Hematopoietic multipotent progenitor cell treated with erythropoietin and hydrocortisone succinate and interleukin-3 and kit ligand, for 15 days (in vitro differentiated cells): ENCODE measurements around the gene LRFN2.

Experiments used
- DNase-seq: peaks from one replicate; pipeline ENCODE4 v3.0.0-alpha.2; 2015; ENCODE audit warnings: low spot score

Gene LRFN2

GRCh38 chr6:40378725-40379074 lies 208.5 kb downstream of the LRFN2 start:
- DNase-seq = no peak

- DNase-seq = peak; percentile 3
These were observed 209.0 kb downstream of the LRFN2 start for GRCh38 chr6:40378071-40378724.

GRCh38 chr6:40377173-40377806 lies 209.9 kb downstream of the LRFN2 start:
- no peak for DNase-seq

GRCh38 chr6:40376113-40376650 lies 211.0 kb downstream of the LRFN2 start:
- no peak for DNase-seq

GRCh38 chr6:40373267-40373666 lies 213.9 kb downstream of the LRFN2 start:
- DNase-seq = no peak

- no peak for DNase-seq
These were observed 215.5 kb downstream of the LRFN2 start for GRCh38 chr6:40371621-40372020.

- DNase-seq = no peak
These were observed 216.1 kb downstream of the LRFN2 start for GRCh38 chr6:40371095-40371494.

GRCh38 chr6:40369891-40370290 lies 217.3 kb downstream of the LRFN2 start:
- DNase-seq = no peak

GRCh38 chr6:40369042-40369441 lies 218.1 kb downstream of the LRFN2 start:
- no peak for DNase-seq

- DNase-seq = no peak
These were observed 224.3 kb downstream of the LRFN2 start for GRCh38 chr6:40362859-40363258.

- no peak for DNase-seq
These were observed 227.4 kb downstream of the LRFN2 start for GRCh38 chr6:40359808-40360207.

- DNase-seq = no peak
These were observed 228.4 kb downstream of the LRFN2 start for GRCh38 chr6:40358473-40359460.

- no peak for DNase-seq
These were observed 230.8 kb downstream of the LRFN2 start for GRCh38 chr6:40356242-40356910.

- DNase-seq = no peak
These were observed 231.6 kb downstream of the LRFN2 start for GRCh38 chr6:40355532-40355931.

- no peak for DNase-seq
These were observed 232.1 kb downstream of the LRFN2 start for GRCh38 chr6:40355066-40355465.

- DNase-seq = no peak
These were observed 233.2 kb downstream of the LRFN2 start for GRCh38 chr6:40353967-40354452.

GRCh38 chr6:40353197-40353966 lies 233.8 kb downstream of the LRFN2 start:
- DNase-seq = no peak

GRCh38 chr6:40352527-40353170 lies 234.5 kb downstream of the LRFN2 start:
- no peak for DNase-seq

- no peak for DNase-seq
These were observed 235.2 kb downstream of the LRFN2 start for GRCh38 chr6:40352006-40352405.

GRCh38 chr6:40350747-40351217 lies 236.4 kb downstream of the LRFN2 start:
- no peak for DNase-seq
